ENCODE results near the gene SARM1. TPM values are rescaled to one million over a fixed set of nuclear protein-coding genes. Genes with fewer than 3 reads are reported as not detected.

Gene SARM1
- total and polyA plus RNA-seq, 9 of the 15 experiments (the other 6 are each of a cell fraction or from before 2014, with no cell fraction given): 0.04 to 0.55 (median 0.11) TPM; not detected in 2

DNA sequence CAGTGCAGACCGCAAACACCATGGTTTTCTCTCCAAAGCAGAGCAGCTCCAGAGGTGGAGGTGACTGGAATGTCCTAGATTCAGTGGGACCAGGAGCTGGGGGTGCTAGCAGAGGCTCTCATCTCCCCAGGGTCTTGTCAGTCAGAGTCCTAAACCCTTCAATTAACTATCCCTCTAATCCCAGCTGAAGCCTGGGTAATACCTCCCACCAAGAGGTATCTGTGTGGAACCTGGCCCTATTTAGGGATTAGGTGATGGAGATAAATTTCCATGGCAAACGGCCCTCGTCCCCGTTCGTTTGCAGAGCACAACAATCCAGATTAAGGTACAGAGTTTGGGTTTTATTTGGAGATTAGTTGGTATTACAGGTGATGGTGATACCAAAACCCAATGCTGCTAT, 8.3 kb upstream of the SARM1 start:
- Histone ChIP-seq H4K20me1 (replicated peaks; ENCODE audit: control insufficient read depth, insufficient read depth, low read length) (no peaks in the 10 kb centered on the region), H3K9me1 (ENCODE audit: control insufficient read depth, insufficient read depth, low read length) (no peaks in the 10 kb centered on the region), H3K4me1 (replicated peaks in 1 of 2; ENCODE audit: control insufficient read depth in 2 of 2, insufficient read depth in 2 of 2, low read length in 2 of 2) (peaks cover 5 to 10% of the 10 kb centered on the region in 2 experiments; a peak in 3 of 5 replicates), H3K27me3 (ENCODE audit: control insufficient read depth in 2 of 2, insufficient read depth in 2 of 2, low read length in 2 of 2) (no peaks in the 10 kb centered on the region), H3K4me2 (ENCODE audit: insufficient read depth, low read length) (no peak overlapping the region), H3K9me3 (replicated peaks; ENCODE audit: control insufficient read depth, insufficient read depth, low read depth, low read length) (no peaks in the 10 kb centered on the region), H3K4me3 (no peak overlapping the region), H2AFZ (ENCODE audit: low read depth, low read length) (no peak overlapping the region), H3K36me3 (ENCODE audit: control insufficient read depth, insufficient read depth, low read length) (peaks cover 53% of the 10 kb centered on the region), H3K9ac (ENCODE audit: insufficient read depth in 1 of 2, low read depth in 2 of 2, low read length in 2 of 2) (no peak overlapping the region), H3K27ac (ENCODE audit: extremely low read depth, low read depth, low read length) (no peak overlapping the region), H3K79me2 (ENCODE audit: control insufficient read depth, insufficient read depth, low read length) (peaks cover 7% of the 10 kb centered on the region)
- WGBS (ENCODE audit: insufficient coverage, low coverage, missing lambda C conversion rate): 89% methylated on average over 5 of the region's 5 CpGs
- FAIRE-seq: no peak
- ATAC-seq: no peak
- CTCF ChIA-PET (ENCODE audit: low intra/inter-chr PET ratio): no interaction called here
- POLR2A ChIA-PET: interaction anchor here (0.6 kb wide), 2 partner anchors 86 to 552 kb away, joined by 3 read pairs; no protein-coding TSS in a partner anchor
- intact Hi-C loops (cut with micrococcal nuclease) (no loop called here), in situ Hi-C loops (cut with MboI) (no loop called here)
- DNase-seq (ENCODE audit: extremely low read depth in 1 of 4, low spot score in 3 of 4): no peak
- no peak for TF ChIP-seq ZC3H11A (IDR thresholded peaks at IDR 0.05; ENCODE audit: low read depth, low read length)
- no peak for TF ChIP-seq ZNF408 (CRISPR knock-in tag; IDR thresholded peaks at IDR 0.05; ENCODE audit: low read depth)
- no peak for TF ChIP-seq MTA3 (IDR thresholded peaks at IDR 0.05; ENCODE audit: borderline replicate concordance)
- no peak for TF ChIP-seq DACH1 (IDR thresholded peaks at IDR 0.05; ENCODE audit: partially characterized antibody)
- no peak for TF ChIP-seq ZNF316 (IDR thresholded peaks at IDR 0.05)
- TF ChIP-seq ZFP30 (CRISPR knock-in tag; IDR thresholded peaks at IDR 0.05; ENCODE audit: borderline replicate concordance): no peak
- no peak for TF ChIP-seq TAF9B (IDR thresholded peaks at IDR 0.05; ENCODE audit: partially characterized antibody)
- TF ChIP-seq, protein P1, sequence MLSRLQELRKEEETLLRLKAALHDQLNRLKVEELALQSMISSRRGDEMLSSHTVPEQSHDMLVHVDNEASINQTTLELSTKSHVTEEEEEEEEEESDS (CRISPR knock-in tag; IDR thresholded peaks at IDR 0.05): no peak
- BruUV-seq (replicated peaks): no TSS peak

All from K562 (cell line).